ENCODE data around the gene TMPRSS11D. TPM values are rescaled to one million over a fixed set of nuclear protein-coding genes. Genes with fewer than 3 reads are reported as not detected.

Gene TMPRSS11D, protein sequence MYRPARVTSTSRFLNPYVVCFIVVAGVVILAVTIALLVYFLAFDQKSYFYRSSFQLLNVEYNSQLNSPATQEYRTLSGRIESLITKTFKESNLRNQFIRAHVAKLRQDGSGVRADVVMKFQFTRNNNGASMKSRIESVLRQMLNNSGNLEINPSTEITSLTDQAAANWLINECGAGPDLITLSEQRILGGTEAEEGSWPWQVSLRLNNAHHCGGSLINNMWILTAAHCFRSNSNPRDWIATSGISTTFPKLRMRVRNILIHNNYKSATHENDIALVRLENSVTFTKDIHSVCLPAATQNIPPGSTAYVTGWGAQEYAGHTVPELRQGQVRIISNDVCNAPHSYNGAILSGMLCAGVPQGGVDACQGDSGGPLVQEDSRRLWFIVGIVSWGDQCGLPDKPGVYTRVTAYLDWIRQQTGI
- not detected in 2 replicates for total RNA-seq

DNA sequence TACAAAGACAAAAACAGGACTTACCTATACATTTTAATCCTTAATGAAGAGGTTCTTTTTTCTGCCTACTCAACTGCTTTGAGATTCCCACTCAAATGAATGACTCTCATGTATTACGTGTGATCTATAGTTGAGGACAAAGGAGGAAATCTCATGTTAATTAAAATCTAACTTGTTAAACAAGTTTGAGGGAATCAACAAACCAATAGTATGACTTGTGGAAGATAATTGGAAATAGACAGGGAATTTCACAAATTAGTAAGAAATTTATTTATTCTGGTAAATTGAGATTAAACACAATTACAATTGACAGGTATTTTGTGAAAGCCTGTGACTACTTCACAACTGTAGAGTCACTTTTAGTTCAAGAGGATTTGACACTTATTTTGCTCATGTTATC is at the start of gene TMPRSS11D:
Gene TMPRSS11D, minus strand, starts transcription at position 101 of the 400 bp plus-strand sequence. Its CDS starts 69 bp downstream, at position 32.

Other genes with a start within 250 kb of the TMPRSS11D start
- gene UBA6, start 182.8 kb downstream of the TMPRSS11D start, total RNA-seq: 23.2 and 37.0 TPM in 2 replicates
- not detected in 2 replicates for gene GNRHR, start 129.6 kb downstream of the TMPRSS11D start, total RNA-seq
- gene TMPRSS11A, start 79.5 kb upstream of the TMPRSS11D start, total RNA-seq: not detected in 2 replicates
- not detected in 2 replicates for gene TMPRSS11F, start 245.9 kb upstream of the TMPRSS11D start, total RNA-seq

All from cardiac ventricle fibroblast (primary cell).